GM21447 (cell line): ENCODE measurements around the gene RIMOC1.

Experiments used
- ATAC-seq: cut with Tn5 transposase; IDR thresholded peaks from one replicate; pipeline ENCODE4 v1.9.1; 2021; ENCODE audit not compliant: unreplicated experiment

RIMOC1 gene

GRCh38 chr5:41903892-41904799 lies at the start of gene RIMOC1:
TSS of gene RIMOC1 (plus strand) at chr5:41904344. CDS start at chr5:41904368, 24 bp downstream.
- peak; percentile 99 for ATAC-seq

GRCh38 chr5:41856644-41857491 lies 47.3 kb upstream of the RIMOC1 start:
- ATAC-seq, result peak; percentile 87

GRCh38 chr5:41857989-41858388 lies 46.2 kb upstream of the RIMOC1 start:
- ATAC-seq, result no peak

- no peak for ATAC-seq
Measured at GRCh38 chr5:41858890-41859289, 45.3 kb upstream of the RIMOC1 start.

- peak; percentile 60 for ATAC-seq
Measured at GRCh38 chr5:41863871-41864486, 40.2 kb upstream of the RIMOC1 start.

- no peak for ATAC-seq
Measured at GRCh38 chr5:41869151-41869723, 34.9 kb upstream of the RIMOC1 start.

- ATAC-seq, result peak; percentile 91
Measured at GRCh38 chr5:41869724-41870626, 34.2 kb upstream of the RIMOC1 start, which contains the start of gene OXCT1. TSS of gene OXCT1 (minus strand) at chr5:41870425. CDS start at chr5:41870358, 67 bp downstream.

GRCh38 chr5:41870627-41871048 lies 33.5 kb upstream of the RIMOC1 start:
- no peak for ATAC-seq

GRCh38 chr5:41871852-41872251 lies 32.3 kb upstream of the RIMOC1 start:
- no peak for ATAC-seq

- no peak for ATAC-seq
Measured at GRCh38 chr5:41874512-41875060, 29.6 kb upstream of the RIMOC1 start.

GRCh38 chr5:41875121-41875520 lies 29.0 kb upstream of the RIMOC1 start:
- no peak for ATAC-seq

GRCh38 chr5:41876678-41877077 lies 27.5 kb upstream of the RIMOC1 start:
- ATAC-seq, result no peak

GRCh38 chr5:41877408-41877807 lies 26.7 kb upstream of the RIMOC1 start:
- ATAC-seq, result no peak

- no peak for ATAC-seq
Measured at GRCh38 chr5:41878173-41878572, 26.0 kb upstream of the RIMOC1 start.

GRCh38 chr5:41878643-41879478 lies 25.3 kb upstream of the RIMOC1 start:
- ATAC-seq, result peak; percentile 74

- ATAC-seq, result no peak
Measured at GRCh38 chr5:41882765-41883164, 21.4 kb upstream of the RIMOC1 start.

GRCh38 chr5:41883243-41883642 lies 20.9 kb upstream of the RIMOC1 start:
- no peak for ATAC-seq

GRCh38 chr5:41883936-41884335 lies 20.2 kb upstream of the RIMOC1 start:
- no peak for ATAC-seq

- no peak for ATAC-seq
Measured at GRCh38 chr5:41885286-41885685, 18.9 kb upstream of the RIMOC1 start.
